ENCODE results near the gene TCAIM. TPM values are rescaled to one million over a fixed set of nuclear protein-coding genes. Genes with fewer than 3 reads are reported as not detected.

TCAIM gene
- total RNA-seq, 1 experiment from 2014 or later = 23.8 TPM

DNA sequence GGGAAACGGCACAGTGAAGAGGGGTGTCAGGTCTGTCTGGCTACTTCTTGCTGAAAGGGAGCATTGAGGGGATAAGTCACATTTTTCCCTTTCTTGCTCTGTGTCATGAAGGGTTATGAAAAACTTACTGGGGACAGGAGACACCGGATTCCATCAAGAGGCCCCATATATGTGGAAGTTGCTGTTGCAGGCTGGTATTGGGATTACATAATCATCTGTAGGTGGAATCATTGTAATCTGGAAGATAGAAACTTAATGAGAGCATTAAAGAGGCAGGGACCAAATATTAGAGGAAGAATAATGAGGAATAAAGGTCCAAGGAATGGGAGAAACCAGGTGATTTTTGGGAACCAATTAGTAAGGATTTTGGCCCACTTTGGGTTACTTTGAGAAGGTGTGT is 4.2 kb upstream of the TCAIM start:
- Histone ChIP-seq H4K5ac (ENCODE audit: insufficient read length, low read depth, low read length) (no peak overlapping the region), H3K56ac (ENCODE audit: insufficient read length, low read depth, low read length) (no peak overlapping the region), H3K4ac (ENCODE audit: low read depth, low read length) (no peak overlapping the region), H3K27me3 (ENCODE audit: insufficient read depth, low read length) (no peaks in the 10 kb centered on the region), H3K4me1 (ENCODE audit: insufficient read depth, low read length) (no peaks in the 10 kb centered on the region), H3K27ac (ENCODE audit: insufficient read length, low read depth, low read length) (no peak overlapping the region), H3K18ac (ENCODE audit: insufficient read length, low read depth, low read length) (no peak overlapping the region), H3K23ac (ENCODE audit: insufficient read length, low read depth, low read length) (no peak overlapping the region), H2BK15ac (ENCODE audit: low read depth, low read length) (no peak overlapping the region), H2AK5ac (ENCODE audit: insufficient read length, low read length) (no peak overlapping the region), H4K8ac (replicated peaks; ENCODE audit: insufficient read length, low read depth, low read length) (no peak overlapping the region), H2BK5ac (ENCODE audit: insufficient read length, low read length) (no peak overlapping the region), H2AFZ (ENCODE audit: low read length) (no peak overlapping the region), H3K9me3 (ENCODE audit: control insufficient read depth, low read depth, low read length) (no peaks in the 10 kb centered on the region), H2BK20ac (ENCODE audit: low read depth, low read length, poor library complexity, severe bottlenecking) (no peak overlapping the region), H4K20me1 (ENCODE audit: control insufficient read depth, insufficient read depth, insufficient read length) (no peaks in the 10 kb centered on the region), H4K91ac (ENCODE audit: insufficient read length, low read depth, low read length) (no peak overlapping the region), H2BK12ac (ENCODE audit: insufficient read length, low read depth, low read length) (no peak overlapping the region), H3K23me2 (ENCODE audit: insufficient read length, low read depth, low read length, poor library complexity, severe bottlenecking) (peaks cover 4% of the 10 kb centered on the region), H2BK120ac (ENCODE audit: low read depth, low read length, poor library complexity, severe bottlenecking) (no peak overlapping the region), H3K14ac (ENCODE audit: insufficient read depth, low read length) (no peak overlapping the region), H3K4me2 (ENCODE audit: insufficient read depth, insufficient read length, low read length) (no peak overlapping the region), H3K79me1 (ENCODE audit: insufficient read depth, low read depth, low read length, poor library complexity, severe bottlenecking) (no peaks in the 10 kb centered on the region), H3T11ph (ENCODE audit: low read length) (no peak overlapping the region), H3K9ac (ENCODE audit: extremely low read depth, insufficient read length, low read length) (no peak overlapping the region), H3K79me2 (ENCODE audit: insufficient read depth, low read length) (no peaks in the 10 kb centered on the region)
- Mint-ChIP-seq H3K27ac (no peak overlapping the region), H3K36me3 (ENCODE audit: insufficient read depth in 1 of 3, low read depth in 3 of 3) (no peaks in the 10 kb centered on the region), H3K9me3 (no peaks in the 10 kb centered on the region), H3K4me3 (no peak overlapping the region), H3K27me3 (ENCODE audit: low read depth) (peaks cover 3% of the 10 kb centered on the region; the same call in 1 of the 2 replicates), H3K4me1 (peaks cover 13 to 14% of the 10 kb centered on the region in 2 experiments)
- no peak for DNase-seq
- no CpG with 5 or more reads among the region's 2 CpGs for WGBS (ENCODE audit: extremely low coverage, insufficient read length, low lambda C conversion rate)
- TF ChIP-seq, protein P1, sequence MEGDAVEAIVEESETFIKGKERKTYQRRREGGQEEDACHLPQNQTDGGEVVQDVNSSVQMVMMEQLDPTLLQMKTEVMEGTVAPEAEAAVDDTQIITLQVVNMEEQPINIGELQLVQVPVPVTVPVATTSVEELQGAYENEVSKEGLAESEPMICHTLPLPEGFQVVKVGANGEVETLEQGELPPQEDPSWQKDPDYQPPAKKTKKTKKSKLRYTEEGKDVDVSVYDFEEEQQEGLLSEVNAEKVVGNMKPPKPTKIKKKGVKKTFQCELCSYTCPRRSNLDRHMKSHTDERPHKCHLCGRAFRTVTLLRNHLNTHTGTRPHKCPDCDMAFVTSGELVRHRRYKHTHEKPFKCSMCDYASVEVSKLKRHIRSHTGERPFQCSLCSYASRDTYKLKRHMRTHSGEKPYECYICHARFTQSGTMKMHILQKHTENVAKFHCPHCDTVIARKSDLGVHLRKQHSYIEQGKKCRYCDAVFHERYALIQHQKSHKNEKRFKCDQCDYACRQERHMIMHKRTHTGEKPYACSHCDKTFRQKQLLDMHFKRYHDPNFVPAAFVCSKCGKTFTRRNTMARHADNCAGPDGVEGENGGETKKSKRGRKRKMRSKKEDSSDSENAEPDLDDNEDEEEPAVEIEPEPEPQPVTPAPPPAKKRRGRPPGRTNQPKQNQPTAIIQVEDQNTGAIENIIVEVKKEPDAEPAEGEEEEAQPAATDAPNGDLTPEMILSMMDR (conservative IDR thresholded peaks at IDR 0.05) = no peak

All from H9 (cell line).